Calu3 (cell line): ENCODE measurements around the gene RNF135. TPM values are rescaled to one million over a fixed set of nuclear protein-coding genes. Genes with fewer than 3 reads are reported as not detected.
"Not testable (repeated sequence)": the region's sequence is repeated elsewhere in the genome, so short reads cannot be mapped to it uniquely, and the experiment has no call there.

Experiments
- BruUV-seq: library from RNA; stranded (reverse); fragments of 400-500 nt; replicated peaks from 2 replicates; lab custom pipeline; 2021; lab: Mats Ljungman, UMichigan
- CTCF ChIA-PET: fragments of 300-600 bp; sonication (Branson Sonifier 250); formaldehyde crosslinking; loops from one replicate; lab custom pipeline; 2022; ENCODE audit warnings: antibody characterized with exemption; lab: Charles Lee
- DNase-seq: peaks from one replicate; pipeline ENCODE4 v3.0.0; 2022
- H3K27ac Mint-ChIP-seq: one replicate; pipeline ENCODE4 v1.8.0; 2022; ENCODE audit warnings: mixed read lengths; ENCODE audit not compliant: unreplicated experiment
- H3K27me3 Mint-ChIP-seq: one replicate; pipeline ENCODE4 v1.8.0; 2022; ENCODE audit warnings: mixed read lengths; ENCODE audit not compliant: unreplicated experiment
- H3K36me3 Mint-ChIP-seq: one replicate; pipeline ENCODE4 v1.8.0; 2022; ENCODE audit warnings: mild to moderate bottlenecking, moderate library complexity, mixed read lengths; ENCODE audit not compliant: insufficient read depth, unreplicated experiment
- H3K4me1 Mint-ChIP-seq: one replicate; pipeline ENCODE4 v1.8.0; 2022; ENCODE audit warnings: mild to moderate bottlenecking, low read depth, mixed read lengths; ENCODE audit not compliant: unreplicated experiment
- H3K4me3 Mint-ChIP-seq: one replicate; pipeline ENCODE4 v1.8.0; 2022; ENCODE audit warnings: mild to moderate bottlenecking, low read depth, moderate library complexity, mixed read lengths; ENCODE audit not compliant: unreplicated experiment
- H3K9me3 Mint-ChIP-seq: one replicate; pipeline ENCODE4 v1.8.0; 2022; ENCODE audit warnings: low read depth, mixed read lengths; ENCODE audit not compliant: unreplicated experiment
- intact Hi-C: fragments of 100-400 bp; cut with micrococcal nuclease; formaldehyde crosslinking; loops from one replicate; pipeline ENCODE4 v1.10.0; 2022; ENCODE audit not compliant: unreplicated experiment
- total RNA-seq: library from RNA; stranded (reverse); gene quantifications from 2 replicates; pipeline ENCODE4 v1.2.3, GENCODE V29; 2022
- TF ChIP-seq, protein P1 (sequence below): fragments of 200-600 bp; IDR thresholded peaks from one replicate; pipeline ENCODE4 v1.8.0; 2022; ENCODE audit warnings: antibody characterized with exemption; ENCODE audit not compliant: unreplicated experiment

Gene RNF135
- total RNA-seq, 1 experiment from 2014 or later = 7.5 TPM

DNA sequence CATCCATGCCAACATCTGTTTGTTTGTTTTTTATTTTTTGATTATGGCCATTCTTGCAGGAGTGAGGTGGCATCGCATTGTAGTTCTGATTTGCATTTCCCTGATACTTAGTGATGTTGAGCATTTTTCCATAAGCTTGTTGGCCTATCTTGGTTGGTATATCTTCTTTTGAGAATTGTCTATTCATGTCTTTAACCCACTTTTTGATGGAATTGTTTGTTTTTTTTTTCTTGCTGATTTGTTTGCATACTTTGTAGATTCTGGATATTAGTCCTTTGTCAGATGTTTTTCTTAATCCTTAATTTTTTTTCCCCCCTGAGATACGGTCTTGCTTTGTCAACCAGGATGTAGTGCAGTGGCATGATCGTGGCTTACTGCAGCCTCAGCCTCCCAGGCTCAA is 43.0 kb downstream of the RNF135 start:
- H3K27me3 Mint-ChIP-seq = no peaks in the 10 kb centered on the region
- TF ChIP-seq, protein P1, sequence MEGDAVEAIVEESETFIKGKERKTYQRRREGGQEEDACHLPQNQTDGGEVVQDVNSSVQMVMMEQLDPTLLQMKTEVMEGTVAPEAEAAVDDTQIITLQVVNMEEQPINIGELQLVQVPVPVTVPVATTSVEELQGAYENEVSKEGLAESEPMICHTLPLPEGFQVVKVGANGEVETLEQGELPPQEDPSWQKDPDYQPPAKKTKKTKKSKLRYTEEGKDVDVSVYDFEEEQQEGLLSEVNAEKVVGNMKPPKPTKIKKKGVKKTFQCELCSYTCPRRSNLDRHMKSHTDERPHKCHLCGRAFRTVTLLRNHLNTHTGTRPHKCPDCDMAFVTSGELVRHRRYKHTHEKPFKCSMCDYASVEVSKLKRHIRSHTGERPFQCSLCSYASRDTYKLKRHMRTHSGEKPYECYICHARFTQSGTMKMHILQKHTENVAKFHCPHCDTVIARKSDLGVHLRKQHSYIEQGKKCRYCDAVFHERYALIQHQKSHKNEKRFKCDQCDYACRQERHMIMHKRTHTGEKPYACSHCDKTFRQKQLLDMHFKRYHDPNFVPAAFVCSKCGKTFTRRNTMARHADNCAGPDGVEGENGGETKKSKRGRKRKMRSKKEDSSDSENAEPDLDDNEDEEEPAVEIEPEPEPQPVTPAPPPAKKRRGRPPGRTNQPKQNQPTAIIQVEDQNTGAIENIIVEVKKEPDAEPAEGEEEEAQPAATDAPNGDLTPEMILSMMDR = no peak
- intact Hi-C loops = no loop called here
- no peaks in the 10 kb centered on the region for H3K4me1 Mint-ChIP-seq
- H3K4me3 Mint-ChIP-seq = no peak overlapping the region
- peaks cover 5% of the 10 kb centered on the region for H3K36me3 Mint-ChIP-seq
- H3K9me3 Mint-ChIP-seq = no peaks in the 10 kb centered on the region
- H3K27ac Mint-ChIP-seq = no peak overlapping the region
- no TSS peak for BruUV-seq
- CTCF ChIA-PET = no interaction called here
- DNase-seq = no peak

DNA sequence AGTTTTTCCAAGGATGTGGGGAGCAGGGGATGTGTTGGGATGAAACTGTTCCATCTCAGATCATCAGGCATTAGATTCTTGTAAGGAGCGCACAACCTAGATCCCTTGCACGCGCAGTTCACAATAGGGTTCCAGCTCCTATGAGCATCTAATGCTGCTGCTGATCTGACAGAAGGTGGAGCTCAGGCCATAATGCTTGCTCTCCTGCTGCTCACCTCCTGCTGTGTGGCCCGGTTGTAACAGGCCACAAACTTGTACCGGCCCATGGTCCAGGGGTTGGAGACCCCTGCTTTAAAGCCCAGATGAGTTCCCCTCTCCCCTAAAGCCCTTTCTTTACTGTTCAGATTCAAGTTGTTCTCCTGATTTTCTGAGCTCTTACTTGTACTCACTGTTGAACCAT is 44.8 kb downstream of the RNF135 start:
- H3K27me3 Mint-ChIP-seq = no peaks in the 10 kb centered on the region
- H3K36me3 Mint-ChIP-seq = no peaks in the 10 kb centered on the region
- no peaks in the 10 kb centered on the region for H3K9me3 Mint-ChIP-seq
- intact Hi-C loops = no loop called here
- no peak for DNase-seq
- no peak overlapping the region for H3K27ac Mint-ChIP-seq
- no peak overlapping the region for H3K4me3 Mint-ChIP-seq
- TF ChIP-seq, protein P1 = no peak
- no peaks in the 10 kb centered on the region for H3K4me1 Mint-ChIP-seq
- CTCF ChIA-PET = no interaction called here
- no TSS peak for BruUV-seq

DNA sequence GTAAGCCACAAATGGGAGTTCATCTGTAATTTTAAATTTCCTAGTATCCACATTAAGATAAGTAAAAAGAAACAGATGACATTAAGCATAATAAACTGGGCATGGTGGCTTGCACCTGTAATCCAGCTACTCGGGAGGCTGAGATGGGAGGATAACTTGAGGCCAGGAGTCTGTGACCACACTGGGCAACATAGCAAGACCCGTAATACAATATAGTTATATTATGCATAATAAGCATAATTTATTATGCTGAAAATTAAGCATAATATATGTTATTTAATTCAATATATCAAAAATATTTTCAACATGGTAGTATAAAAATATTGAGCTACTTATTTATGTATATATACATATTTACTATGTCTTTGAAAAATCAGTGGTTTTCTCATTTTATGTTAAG is 48.2 kb downstream of the RNF135 start:
- H3K9me3 Mint-ChIP-seq = no peaks in the 10 kb centered on the region
- no peaks in the 10 kb centered on the region for H3K4me1 Mint-ChIP-seq
- no peak overlapping the region for H3K27ac Mint-ChIP-seq
- DNase-seq = no peak
- H3K36me3 Mint-ChIP-seq = no peaks in the 10 kb centered on the region
- BruUV-seq = no TSS peak
- intact Hi-C loops = no loop called here
- CTCF ChIA-PET = interaction anchor here (1.0 kb wide), 1 partner anchor 198 kb away, joined by 3 read pairs; no protein-coding TSS in a partner anchor
- H3K27me3 Mint-ChIP-seq = no peaks in the 10 kb centered on the region
- TF ChIP-seq, protein P1 = no peak
- H3K4me3 Mint-ChIP-seq = no peak overlapping the region

GRCh38 chr17:31023171-31023570 is 52.3 kb downstream of the RNF135 start:
- H3K27ac Mint-ChIP-seq, H3K9me3 Mint-ChIP-seq, H3K36me3 Mint-ChIP-seq, BruUV-seq, intact Hi-C loops, DNase-seq, CTCF ChIA-PET, H3K4me1 Mint-ChIP-seq, H3K4me3 Mint-ChIP-seq, H3K27me3 Mint-ChIP-seq: not testable (repeated sequence)

DNA sequence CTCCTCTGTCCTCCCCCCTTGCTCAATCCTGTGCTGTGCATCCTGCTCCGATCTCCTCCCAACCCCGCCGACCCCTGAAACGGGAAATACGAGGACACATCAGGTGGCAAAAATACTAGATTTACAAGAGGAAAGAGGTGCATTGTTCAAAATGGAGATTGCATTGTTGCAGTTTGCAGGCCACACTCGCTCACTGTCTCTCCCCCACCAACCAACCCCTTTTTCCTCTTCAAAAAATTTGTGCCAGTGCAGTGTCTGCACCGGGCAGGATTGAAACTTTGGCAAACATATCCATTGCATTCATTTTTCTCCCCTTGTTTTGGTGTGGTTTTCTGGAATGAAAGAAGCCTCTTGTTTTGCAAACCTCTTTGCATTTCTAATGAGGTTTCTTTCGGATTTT is 61.0 kb downstream of the RNF135 start:
- no peaks in the 10 kb centered on the region for H3K4me1 Mint-ChIP-seq
- no peaks in the 10 kb centered on the region for H3K36me3 Mint-ChIP-seq
- BruUV-seq = no TSS peak
- H3K27me3 Mint-ChIP-seq = no peaks in the 10 kb centered on the region
- intact Hi-C loops = no loop called here
- CTCF ChIA-PET = no interaction called here
- H3K27ac Mint-ChIP-seq = no peak overlapping the region
- H3K4me3 Mint-ChIP-seq = no peak overlapping the region
- no peak for DNase-seq
- no peaks in the 10 kb centered on the region for H3K9me3 Mint-ChIP-seq
- TF ChIP-seq, protein P1 = no peak

DNA sequence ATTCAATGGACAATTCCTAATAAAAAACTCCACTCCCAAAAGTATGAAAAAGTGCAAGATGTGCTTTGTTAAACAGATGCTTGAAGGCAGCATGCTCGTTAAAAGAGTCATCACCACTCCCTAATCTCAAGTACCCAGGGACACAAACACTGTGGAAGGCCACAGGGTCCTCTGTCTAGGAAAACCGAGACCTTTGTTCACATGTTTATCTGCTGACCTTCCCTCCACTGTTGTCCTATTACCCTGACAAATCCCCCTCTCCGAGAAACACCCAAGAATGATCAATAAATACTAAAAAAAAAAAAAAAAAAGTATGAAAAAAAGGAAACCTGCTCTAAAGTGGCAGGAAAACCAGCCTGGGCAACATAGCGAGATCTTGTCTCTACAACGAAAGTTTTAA is 64.8 kb downstream of the RNF135 start:
- BruUV-seq = not testable (repeated sequence)

GRCh38 chr17:31040837-31041236 is 70.0 kb downstream of the RNF135 start:
- H3K36me3 Mint-ChIP-seq, H3K27me3 Mint-ChIP-seq, H3K9me3 Mint-ChIP-seq, intact Hi-C loops, DNase-seq, H3K27ac Mint-ChIP-seq, BruUV-seq, H3K4me3 Mint-ChIP-seq, H3K4me1 Mint-ChIP-seq: not testable (repeated sequence)
- CTCF ChIA-PET = interaction anchor here (0.6 to 1.2 kb wide), 2 partner anchors 11 to 15 kb away, joined by 3 read pairs; no protein-coding TSS in a partner anchor

More for the DNA sequence above, 64.8 kb downstream of the RNF135 start:
- H3K4me1 Mint-ChIP-seq, H3K27ac Mint-ChIP-seq, H3K4me3 Mint-ChIP-seq, H3K9me3 Mint-ChIP-seq, DNase-seq, H3K27me3 Mint-ChIP-seq, H3K36me3 Mint-ChIP-seq, CTCF ChIA-PET, intact Hi-C loops: not testable (repeated sequence)
